Thyroid gland (tissue), 4 donors: Measurements from ENCODE around the gene CNNM3.

Experiments
- CTCF ChIP-seq, 6 experiments: fragments of 200-600 bp in 3 of 6; fragments of 450-650 bp in 3 of 6; sonication (generic) in 3 of 6; IDR thresholded peaks; one replicate each; pipeline ENCODE4 v1.5.1; 2016 to 2019; ENCODE audit warnings: antibody characterized with exemption in 6 of 6, mild to moderate bottlenecking in 2 of 6, inconsistent platforms in 1 of 6, moderate library complexity in 1 of 6
- POLR2A ChIP-seq, 2 donors: fragments of 450-650 bp; IDR thresholded peaks; one replicate each; pipeline ENCODE4 v1.6.1; 2017; ENCODE audit warnings: antibody characterized with exemption in 2 of 2, mild to moderate bottlenecking in 2 of 2, moderate library complexity in 1 of 2

GRCh38 chr2:96877042-96877451, 61.0 kb downstream of the CNNM3 start:
- TF ChIP-seq CTCF (IDR thresholded peaks at IDR 0.05), result no peak
- no peak for TF ChIP-seq POLR2A (IDR thresholded peaks at IDR 0.05)
